SJSA1 (cell line): ENCODE measurements around the gene SLC44A5. TPM values are rescaled to one million over a fixed set of nuclear protein-coding genes. Genes with fewer than 3 reads are reported as not detected.
"Not testable (repeated sequence)": the region's sequence is repeated elsewhere in the genome, so short reads cannot be mapped to it uniquely, and the experiment has no call there.

Experiments
- DNase-seq, 2 experiments: peaks; one replicate each; pipeline ENCODE4 v3.0.0-alpha.2; 2015 to 2020; ENCODE audit warnings: low spot score in 2 of 2, low read depth in 1 of 2
- H3K27ac ChIP-seq: fragments of 250-450 bp; sonication (Bioruptor Pico); 2 replicates; pipeline ENCODE4 v1.5.1; 2020; ENCODE audit warnings: mild to moderate bottlenecking, moderate library complexity
- H3K27me3 ChIP-seq: fragments of 250-450 bp; sonication (Bioruptor Pico); replicated peaks from 2 replicates; pipeline ENCODE4 v1.5.1; 2020; ENCODE audit warnings: mild to moderate bottlenecking, moderate library complexity
- H3K36me3 ChIP-seq: fragments of 250-450 bp; sonication (Bioruptor Pico); 2 replicates; pipeline ENCODE4 v1.5.1; 2020; ENCODE audit warnings: mild to moderate bottlenecking
- H3K4me1 ChIP-seq: fragments of 250-450 bp; sonication (Bioruptor Pico); replicated peaks from 2 replicates; pipeline ENCODE4 v1.6.1; 2021; ENCODE audit warnings: mild to moderate bottlenecking
- H3K4me3 ChIP-seq: fragments of 250-450 bp; sonication (Bioruptor Pico); 2 replicates; pipeline ENCODE4 v1.5.1; 2020; ENCODE audit warnings: mild to moderate bottlenecking
- H3K9me3 ChIP-seq: fragments of 250-450 bp; sonication (Bioruptor Pico); replicated peaks from 2 replicates; pipeline ENCODE4 v1.5.1; 2020; ENCODE audit warnings: mild to moderate bottlenecking
- total RNA-seq: library from RNA; depleted of rRNA; stranded (reverse); fragments of >200 nt; shearing (Covaris generic); gene quantifications from 2 replicates; pipeline ENCODE4 v1.2.3, GENCODE V29; 2014

The SLC44A5 gene
- total RNA-seq, 1 experiment from 2014 or later: 0.05 TPM

GRCh38 chr1:75273110-75273509 is 337.8 kb downstream of the SLC44A5 start:
- Histone ChIP-seq H3K27me3 (no peaks in the 10 kb centered on the region), H3K36me3 (no peaks in the 10 kb centered on the region), H3K9me3 (no peaks in the 10 kb centered on the region), H3K4me1 (no peaks in the 10 kb centered on the region), H3K4me3 (no peak overlapping the region), H3K27ac (no peak overlapping the region)
- no peak for DNase-seq

GRCh38 chr1:75265792-75266191 is 345.1 kb downstream of the SLC44A5 start:
- no peaks in the 10 kb centered on the region for H3K4me1 ChIP-seq
- H3K36me3 ChIP-seq: no peaks in the 10 kb centered on the region
- H3K27me3 ChIP-seq: no peaks in the 10 kb centered on the region
- DNase-seq: peak in 1 of 2 experiments; percentile 28
- no peaks in the 10 kb centered on the region for H3K9me3 ChIP-seq
- H3K27ac ChIP-seq: no peak overlapping the region
- H3K4me3 ChIP-seq: no peak overlapping the region

GRCh38 chr1:75264112-75264511 is 346.8 kb downstream of the SLC44A5 start:
- DNase-seq: no peak
- H3K36me3 ChIP-seq: no peaks in the 10 kb centered on the region
- no peaks in the 10 kb centered on the region for H3K4me1 ChIP-seq
- H3K27me3 ChIP-seq: no peaks in the 10 kb centered on the region
- H3K4me3 ChIP-seq: no peak overlapping the region
- no peaks in the 10 kb centered on the region for H3K9me3 ChIP-seq
- no peak overlapping the region for H3K27ac ChIP-seq

GRCh38 chr1:75263616-75264015 is 347.3 kb downstream of the SLC44A5 start:
- not testable (repeated sequence) for DNase-seq, H3K4me1 ChIP-seq

GRCh38 chr1:75261946-75262345 is 349.0 kb downstream of the SLC44A5 start:
- not testable (repeated sequence) for DNase-seq, H3K36me3 ChIP-seq, H3K27ac ChIP-seq

More at GRCh38 chr1:75263616-75264015, 347.3 kb downstream of the SLC44A5 start:
- not testable (repeated sequence) for H3K27ac ChIP-seq, H3K27me3 ChIP-seq, H3K4me3 ChIP-seq, H3K9me3 ChIP-seq, H3K36me3 ChIP-seq

GRCh38 chr1:75258351-75258750 is 352.6 kb downstream of the SLC44A5 start:
- Histone ChIP-seq H3K9me3 (no peaks in the 10 kb centered on the region), H3K27ac (no peak overlapping the region), H3K4me1 (no peaks in the 10 kb centered on the region), H3K36me3 (no peaks in the 10 kb centered on the region), H3K27me3 (no peaks in the 10 kb centered on the region), H3K4me3 (no peak overlapping the region)
- no peak for DNase-seq

More at GRCh38 chr1:75261946-75262345, 349.0 kb downstream of the SLC44A5 start:
- H3K4me3 ChIP-seq, H3K27me3 ChIP-seq, H3K4me1 ChIP-seq, H3K9me3 ChIP-seq: not testable (repeated sequence)

- H3K4me1 ChIP-seq: no peaks in the 10 kb centered on the region
- H3K9me3 ChIP-seq: no peaks in the 10 kb centered on the region; the same call in 1 of the 2 replicates
- H3K27ac ChIP-seq: no peak overlapping the region
- H3K27me3 ChIP-seq: no peaks in the 10 kb centered on the region
- H3K36me3 ChIP-seq: no peaks in the 10 kb centered on the region
- DNase-seq: no peak
- no peak overlapping the region for H3K4me3 ChIP-seq
These were observed 353.5 kb downstream of the SLC44A5 start for GRCh38 chr1:75257424-75257823.

GRCh38 chr1:75250114-75250513 is 360.8 kb downstream of the SLC44A5 start:
- not testable (repeated sequence) for H3K9me3 ChIP-seq

GRCh38 chr1:75245239-75245638 is 365.7 kb downstream of the SLC44A5 start:
- H3K27ac ChIP-seq: no peak overlapping the region
- peaks cover 4% of the 10 kb centered on the region; the same call in 1 of the 2 replicates for H3K27me3 ChIP-seq
- no peak for DNase-seq
- H3K4me3 ChIP-seq: no peak overlapping the region
- H3K9me3 ChIP-seq: 0 out of 2 replicates have a peak, but pooled peaks cover 2% of the 10 kb centered on the region
- no peaks in the 10 kb centered on the region for H3K4me1 ChIP-seq
- H3K36me3 ChIP-seq: no peaks in the 10 kb centered on the region

More at GRCh38 chr1:75250114-75250513, 360.8 kb downstream of the SLC44A5 start:
- not testable (repeated sequence) for H3K4me3 ChIP-seq, DNase-seq, H3K4me1 ChIP-seq, H3K27ac ChIP-seq, H3K27me3 ChIP-seq, H3K36me3 ChIP-seq

GRCh38 chr1:75243124-75243523 is 367.8 kb downstream of the SLC44A5 start:
- no peaks in the 10 kb centered on the region for H3K4me1 ChIP-seq
- no peaks in the 10 kb centered on the region for H3K36me3 ChIP-seq
- H3K27ac ChIP-seq: no peak overlapping the region
- H3K27me3 ChIP-seq: peaks cover 4% of the 10 kb centered on the region; the same call in 1 of the 2 replicates
- no peak for DNase-seq
- H3K4me3 ChIP-seq: no peak overlapping the region
- no peaks in the 10 kb centered on the region for H3K9me3 ChIP-seq

GRCh38 chr1:75237316-75237715 is 373.6 kb downstream of the SLC44A5 start:
- no peaks in the 10 kb centered on the region for H3K4me1 ChIP-seq
- H3K36me3 ChIP-seq: no peaks in the 10 kb centered on the region
- H3K9me3 ChIP-seq: no peaks in the 10 kb centered on the region
- peaks cover under 1% of the 10 kb centered on the region; the same call in 1 of the 2 replicates for H3K27me3 ChIP-seq
- H3K27ac ChIP-seq: no peak overlapping the region
- DNase-seq: no peak
- no peak overlapping the region for H3K4me3 ChIP-seq

- Histone ChIP-seq H3K27me3 (no peaks in the 10 kb centered on the region; the same call in 1 of the 2 replicates), H3K4me3 (no peak overlapping the region), H3K36me3 (no peaks in the 10 kb centered on the region), H3K4me1 (no peaks in the 10 kb centered on the region), H3K27ac (no peak overlapping the region), H3K9me3 (no peaks in the 10 kb centered on the region)
- DNase-seq: no peak
These were observed 376.4 kb downstream of the SLC44A5 start for GRCh38 chr1:75234562-75234961.

GRCh38 chr1:75233302-75233929 is 377.5 kb downstream of the SLC44A5 start:
- no peak overlapping the region for H3K4me3 ChIP-seq
- no peaks in the 10 kb centered on the region; the same call in 1 of the 2 replicates for H3K27me3 ChIP-seq
- no peak overlapping the region for H3K27ac ChIP-seq
- DNase-seq: peak in 1 of 2 experiments; percentile 18
- no peaks in the 10 kb centered on the region for H3K9me3 ChIP-seq
- H3K36me3 ChIP-seq: no peaks in the 10 kb centered on the region
- H3K4me1 ChIP-seq: no peaks in the 10 kb centered on the region

- H3K27me3 ChIP-seq: no peaks in the 10 kb centered on the region
- no peak overlapping the region for H3K4me3 ChIP-seq
- H3K9me3 ChIP-seq: no peaks in the 10 kb centered on the region
- no peaks in the 10 kb centered on the region for H3K36me3 ChIP-seq
- DNase-seq: no peak
- no peak overlapping the region for H3K27ac ChIP-seq
- H3K4me1 ChIP-seq: no peaks in the 10 kb centered on the region
These were observed 390.8 kb downstream of the SLC44A5 start for GRCh38 chr1:75220072-75220471.

- Histone ChIP-seq H3K4me1 (no peaks in the 10 kb centered on the region), H3K27me3 (no peaks in the 10 kb centered on the region; the same call in 1 of the 2 replicates), H3K9me3 (no peaks in the 10 kb centered on the region), H3K4me3 (no peak overlapping the region), H3K27ac (no peak overlapping the region), H3K36me3 (no peaks in the 10 kb centered on the region)
- DNase-seq: no peak
These were observed 396.9 kb downstream of the SLC44A5 start for GRCh38 chr1:75214017-75214416.
